Esophagus muscularis mucosa (tissue), 4 donors: ENCODE data around the gene PPCS. TPM values are rescaled to one million over a fixed set of nuclear protein-coding genes. Genes with fewer than 3 reads are reported as not detected.

ENCODE experiments used
- DNase-seq: peaks from one replicate; pipeline ENCODE4 v3.0.0-alpha.2; 2017; ENCODE audit errors: extremely low spot score
- H3K27ac ChIP-seq, 4 donors: fragments of 200-600 bp; sonication (generic); replicated peaks in 1 of 4; 1 replicate in 3 of 4; 2 replicates in 1 of 4; pipeline ENCODE4 v1.5.1; 2016 to 2019; ENCODE audit warnings: mild to moderate bottlenecking in 1 of 4
- H3K27me3 ChIP-seq, 4 donors: fragments of 200-600 bp; sonication (generic); one replicate each; pipeline versions ENCODE4 v1.5.1 to v1.6.0; 2016 to 2019
- H3K36me3 ChIP-seq, 4 donors: fragments of 200-600 bp; sonication (generic); one replicate each; pipeline ENCODE4 v1.5.1; 2016 to 2019
- H3K4me1 ChIP-seq, 4 donors: fragments of 200-600 bp; sonication (generic); one replicate each; pipeline ENCODE4 v1.5.1; 2016 to 2019
- H3K4me3 ChIP-seq, 4 donors: fragments of 200-600 bp; sonication (generic); 1 replicate in 2 of 4; 2 replicates in 2 of 4; pipeline ENCODE4 v1.5.1; 2016 to 2019; ENCODE audit warnings: mild to moderate bottlenecking in 4 of 4, moderate library complexity in 1 of 4
- H3K9me3 ChIP-seq, 4 donors: fragments of 200-600 bp; sonication (generic); 1 replicate in 3 of 4; 2 replicates in 1 of 4; pipeline ENCODE4 v1.5.1; 2016 to 2019
- EP300 ChIP-seq: sonication (generic); formaldehyde crosslinking; IDR thresholded peaks from one replicate; pipeline ENCODE4 v1.6.1; 2017; ENCODE audit warnings: antibody characterized with exemption
- POLR2A ChIP-seq: fragments of 450-650 bp; IDR thresholded peaks from one replicate; pipeline ENCODE4 v1.6.1; 2017; ENCODE audit warnings: antibody characterized with exemption, moderate library complexity, mild to moderate bottlenecking, low read depth
- POLR2AphosphoS5 ChIP-seq, 2 donors: sonication (generic); formaldehyde crosslinking; IDR thresholded peaks; one replicate each; pipeline ENCODE4 v1.6.1; 2017; ENCODE audit warnings: antibody characterized with exemption in 2 of 2
- WGBS: methylation state at CpG from one replicate; pipeline ENCODE4 v1.1.5; 2018; 5-methylcytosine and 5-hydroxymethylcytosine counted together
- intact Hi-C: fragments of 100-400 bp; cut with DNase I; formaldehyde crosslinking; loops from one replicate; pipeline ENCODE4 v1.15.1; 2023
- total RNA-seq, 4 donors: library from RNA; depleted of rRNA; stranded (reverse); fragments of >200 nt; gene quantifications; one replicate each; pipeline versions ENCODE4 v1.1.0 to v1.2.1, GENCODE V29; 2016
- TF ChIP-seq, protein P1 (sequence below), 3 experiments: fragments of 200-600 bp in 2 of 3; fragments of 450-650 bp in 1 of 3; sonication (generic) in 2 of 3; IDR thresholded peaks; one replicate each; pipeline ENCODE4 v1.5.1; 2017 to 2019; ENCODE audit warnings: antibody characterized with exemption in 3 of 3, mild to moderate bottlenecking in 2 of 3, moderate library complexity in 1 of 3

The PPCS gene
- total RNA-seq, 4 donors from 2014 or later = 59.1 to 105 (median 90.6) TPM

DNA sequence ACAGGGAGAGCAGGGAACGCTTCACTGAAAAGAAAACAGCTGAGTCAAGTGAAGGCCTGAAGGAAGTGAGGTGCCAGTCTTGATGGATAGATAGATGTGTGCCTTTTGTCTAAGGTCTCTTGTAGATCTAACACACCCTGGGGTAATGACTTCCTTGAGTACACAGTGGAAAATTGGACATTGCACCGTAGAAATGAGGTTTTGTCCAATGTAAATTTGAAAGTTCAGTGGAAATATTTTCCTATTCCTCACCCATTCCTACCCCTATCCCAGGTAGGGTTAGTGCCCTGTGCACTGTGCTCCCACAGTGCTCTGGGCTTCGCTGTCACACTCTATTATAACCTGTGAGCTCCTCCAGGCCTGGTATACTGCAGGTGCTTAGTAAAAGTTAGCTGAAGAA, 24.8 kb upstream of the PPCS start:
- no peak for DNase-seq
- Histone ChIP-seq H3K4me1 (peaks cover 0 to 3% (median 0%) of the 10 kb centered on the region in 4 donors), H3K27me3 (no peaks in the 10 kb centered on the region), H3K9me3 (no peaks in the 10 kb centered on the region), H3K36me3 (no peaks in the 10 kb centered on the region), H3K27ac (no peak overlapping the region), H3K4me3 (no peak overlapping the region)
- intact Hi-C loops = no loop called here
- no peak for TF ChIP-seq POLR2A
- TF ChIP-seq EP300 = no peak
- TF ChIP-seq, protein P1, sequence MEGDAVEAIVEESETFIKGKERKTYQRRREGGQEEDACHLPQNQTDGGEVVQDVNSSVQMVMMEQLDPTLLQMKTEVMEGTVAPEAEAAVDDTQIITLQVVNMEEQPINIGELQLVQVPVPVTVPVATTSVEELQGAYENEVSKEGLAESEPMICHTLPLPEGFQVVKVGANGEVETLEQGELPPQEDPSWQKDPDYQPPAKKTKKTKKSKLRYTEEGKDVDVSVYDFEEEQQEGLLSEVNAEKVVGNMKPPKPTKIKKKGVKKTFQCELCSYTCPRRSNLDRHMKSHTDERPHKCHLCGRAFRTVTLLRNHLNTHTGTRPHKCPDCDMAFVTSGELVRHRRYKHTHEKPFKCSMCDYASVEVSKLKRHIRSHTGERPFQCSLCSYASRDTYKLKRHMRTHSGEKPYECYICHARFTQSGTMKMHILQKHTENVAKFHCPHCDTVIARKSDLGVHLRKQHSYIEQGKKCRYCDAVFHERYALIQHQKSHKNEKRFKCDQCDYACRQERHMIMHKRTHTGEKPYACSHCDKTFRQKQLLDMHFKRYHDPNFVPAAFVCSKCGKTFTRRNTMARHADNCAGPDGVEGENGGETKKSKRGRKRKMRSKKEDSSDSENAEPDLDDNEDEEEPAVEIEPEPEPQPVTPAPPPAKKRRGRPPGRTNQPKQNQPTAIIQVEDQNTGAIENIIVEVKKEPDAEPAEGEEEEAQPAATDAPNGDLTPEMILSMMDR (IDR thresholded peaks at IDR 0.05) = no peak
- TF ChIP-seq POLR2AphosphoS5 (IDR thresholded peaks at IDR 0.05) = no peak
- WGBS = 87% methylated on average over 3 of the region's 3 CpGs

DNA sequence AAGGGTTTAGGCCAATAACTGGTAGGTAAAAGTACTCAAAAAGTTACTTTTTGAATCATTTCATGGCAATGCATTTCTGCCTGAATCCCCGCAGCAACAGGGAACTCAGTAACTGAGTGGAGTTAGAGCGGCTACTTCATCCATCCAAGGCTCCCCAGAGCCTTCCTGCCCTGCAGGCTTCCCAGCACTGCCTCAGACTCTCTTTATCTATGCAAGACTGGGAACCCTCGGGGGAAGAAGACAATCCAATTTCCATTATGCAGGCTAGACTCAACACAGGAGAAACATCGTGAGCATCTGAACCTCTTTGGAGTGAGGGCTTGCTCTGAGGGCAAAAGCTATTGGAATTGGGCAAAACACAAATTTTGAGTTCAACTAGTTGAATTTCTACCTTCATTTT, 23.6 kb upstream of the PPCS start:
- WGBS = 89% methylated on average over 4 of the region's 4 CpGs
- no peak for DNase-seq
- no peak overlapping the region for H3K27ac ChIP-seq
- H3K27me3 ChIP-seq = no peaks in the 10 kb centered on the region
- intact Hi-C loops = no loop called here
- H3K4me3 ChIP-seq = no peak overlapping the region
- H3K9me3 ChIP-seq = no peaks in the 10 kb centered on the region
- H3K36me3 ChIP-seq = no peaks in the 10 kb centered on the region
- peaks cover 0 to 3% (median 0%) of the 10 kb centered on the region in 4 donors for H3K4me1 ChIP-seq
- TF ChIP-seq, protein P1 (IDR thresholded peaks at IDR 0.05) = no peak
- no peak for TF ChIP-seq POLR2AphosphoS5 (IDR thresholded peaks at IDR 0.05)
- no peak for TF ChIP-seq POLR2A
- no peak for TF ChIP-seq EP300

DNA sequence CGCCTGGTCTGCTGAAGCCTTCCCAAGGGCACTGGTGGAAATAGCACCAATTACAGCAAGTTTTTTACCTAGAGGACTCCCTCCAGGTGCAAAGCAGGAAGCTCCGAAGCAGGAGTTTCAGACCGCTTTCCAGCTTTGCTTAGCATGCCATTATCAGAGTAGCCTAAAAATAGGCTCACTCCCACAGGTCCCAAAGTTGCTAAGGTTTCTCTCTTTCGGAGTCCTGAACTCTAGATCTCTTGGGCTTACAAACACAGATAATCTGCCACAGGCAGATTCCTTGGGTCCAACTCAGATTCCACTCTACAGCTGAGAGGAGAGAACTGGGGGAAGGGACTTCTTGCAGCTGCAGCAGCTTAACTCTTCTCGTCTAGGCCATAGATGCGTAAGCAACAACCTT, 23.0 kb upstream of the PPCS start:
- no peak overlapping the region for H3K27ac ChIP-seq

DNA sequence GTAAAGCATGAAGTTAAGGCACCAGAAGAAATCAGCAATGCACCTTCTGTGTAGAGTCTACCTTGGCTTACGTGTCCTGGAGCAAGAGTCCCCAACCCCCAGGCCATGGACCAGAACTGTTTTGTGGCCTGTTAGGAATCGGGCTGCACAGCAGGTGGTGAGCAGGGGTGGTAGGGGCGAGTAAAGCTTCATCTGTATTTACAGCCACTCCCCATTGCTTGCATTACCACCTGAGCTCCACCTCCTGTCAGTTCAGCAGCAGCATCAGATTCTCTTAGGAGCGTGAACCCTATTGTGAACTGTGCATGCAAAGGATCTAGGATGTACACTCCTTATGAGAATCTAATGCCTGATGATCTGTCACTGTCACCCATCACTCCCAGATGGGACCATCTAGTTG, 22.0 kb upstream of the PPCS start:
- H3K27ac ChIP-seq = no peak overlapping the region
- DNase-seq = no peak
- no peaks in the 10 kb centered on the region for H3K27me3 ChIP-seq
- no peak for TF ChIP-seq POLR2A
- H3K9me3 ChIP-seq = no peaks in the 10 kb centered on the region
- 95% methylated on average over 4 of the region's 4 CpGs for WGBS
- intact Hi-C loops = no loop called here
- H3K36me3 ChIP-seq = no peaks in the 10 kb centered on the region
- no peak overlapping the region for H3K4me3 ChIP-seq
- peaks cover 0 to 3% (median 0%) of the 10 kb centered on the region in 4 donors for H3K4me1 ChIP-seq

More for the DNA sequence above, 23.0 kb upstream of the PPCS start:
- Histone ChIP-seq H3K4me3 (no peak overlapping the region), H3K27me3 (no peaks in the 10 kb centered on the region), H3K36me3 (no peaks in the 10 kb centered on the region), H3K4me1 (peaks cover 0 to 3% (median 0%) of the 10 kb centered on the region in 4 donors), H3K9me3 (no peaks in the 10 kb centered on the region)
- peak; percentile 70 for DNase-seq
- WGBS = 90% methylated on average over 6 of the region's 6 CpGs
- TF ChIP-seq POLR2A = no peak
- no peak for TF ChIP-seq POLR2AphosphoS5 (IDR thresholded peaks at IDR 0.05)
- no peak for TF ChIP-seq EP300
- TF ChIP-seq, protein P1 (IDR thresholded peaks at IDR 0.05) = no peak
- intact Hi-C loops = no loop called here

DNA sequence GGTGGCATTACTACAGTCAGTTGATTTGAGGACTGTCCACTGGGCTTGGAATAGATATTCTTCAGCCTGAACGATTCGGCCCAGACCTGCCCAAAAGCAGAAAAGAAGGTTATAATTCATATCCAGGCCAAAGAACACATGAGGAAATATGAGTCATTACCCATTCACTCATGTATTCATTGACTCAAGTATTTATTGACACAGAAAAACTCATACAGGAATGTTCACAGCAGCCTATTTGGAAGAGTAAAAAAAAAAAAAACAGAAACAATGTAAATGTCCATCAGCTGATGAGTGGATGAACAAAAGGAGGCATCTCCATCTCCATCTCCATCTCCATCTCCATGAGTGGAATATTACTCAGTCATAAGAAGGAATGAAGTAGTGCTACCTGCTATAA, 16.4 kb upstream of the PPCS start:
- no peaks in the 10 kb centered on the region for H3K36me3 ChIP-seq
- TF ChIP-seq EP300 = no peak
- no peak for TF ChIP-seq POLR2AphosphoS5 (IDR thresholded peaks at IDR 0.05)
- no peak for TF ChIP-seq POLR2A
- TF ChIP-seq, protein P1 (IDR thresholded peaks at IDR 0.05) = no peak
- H3K4me1 ChIP-seq = no peaks in the 10 kb centered on the region
- H3K27me3 ChIP-seq = no peaks in the 10 kb centered on the region
- no peak overlapping the region for H3K4me3 ChIP-seq
- H3K27ac ChIP-seq = no peak overlapping the region
- no peak for DNase-seq
- intact Hi-C loops = no loop called here
- 55% methylated on average over 2 of the region's 2 CpGs for WGBS
- H3K9me3 ChIP-seq = no peaks in the 10 kb centered on the region
